ENCODE measurements around the gene CNOT11. TPM values are rescaled to one million over a fixed set of nuclear protein-coding genes. Genes with fewer than 3 reads are reported as not detected.
"Not testable (repeated sequence)": the region's sequence is repeated elsewhere in the genome, so short reads cannot be mapped to it uniquely, and the experiment has no call there.

The CNOT11 gene
- total RNA-seq, 1 donor = 51.0 TPM

- TF ChIP-seq CTCF (IDR thresholded peaks at IDR 0.05; ENCODE audit: insufficient read depth, low read depth, low read length) = no peak
- no peak overlapping the region for H3K4me3 ChIP-seq (ENCODE audit: low read depth, low read length)
- no peak for DNase-seq (ENCODE audit: low read depth)
Observed at GRCh38 chr2:101310090-101310833, 57.6 kb downstream of the CNOT11 start.

- no peak for DNase-seq (ENCODE audit: low read depth)
- TF ChIP-seq CTCF (IDR thresholded peaks at IDR 0.05; ENCODE audit: insufficient read depth, low read depth, low read length) = no peak
- H3K4me3 ChIP-seq (ENCODE audit: low read depth, low read length) = no peak overlapping the region
Observed at GRCh38 chr2:101310834-101311695, 58.4 kb downstream of the CNOT11 start.

- no peak overlapping the region for H3K4me3 ChIP-seq (ENCODE audit: low read depth, low read length)
- DNase-seq (ENCODE audit: low read depth) = no peak
- TF ChIP-seq CTCF (IDR thresholded peaks at IDR 0.05; ENCODE audit: insufficient read depth, low read depth, low read length) = no peak
Observed at GRCh38 chr2:101311696-101312017, 59.0 kb downstream of the CNOT11 start.

- not testable (repeated sequence) for H3K4me3 ChIP-seq (ENCODE audit: low read depth, low read length); DNase-seq (ENCODE audit: low read depth)
Observed at GRCh38 chr2:101316568-101316967, 63.9 kb downstream of the CNOT11 start.

Small RNA genes within 50 kb of the gene (small RNA-seq; reads per million reads assigned to genes)
- gene MIR5696 (0.47 reads per million), gene SNORD89 (10.3 reads per million, percentile 90 among the genes with 10 or more reads in this experiment)

Other genes starting within 250 kb of the CNOT11 start
- 10.6 and 13.4 TPM in 2 replicates for gene TBC1D8, start 101.5 kb upstream of the CNOT11 start, total RNA-seq
- gene RNF149, start 55.8 kb downstream of the CNOT11 start, total RNA-seq = 49.3 and 53.5 TPM in 2 replicates
- not detected in 2 replicates for gene CREG2, start 134.6 kb downstream of the CNOT11 start, total RNA-seq
- 0.97 and 1.7 TPM in 2 replicates for gene RFX8, start 222.2 kb downstream of the CNOT11 start, total RNA-seq

Data from fibroblast of villous mesenchyme (primary cell).